Skeletal muscle satellite cell (primary cell): ENCODE measurements around the gene CCDC187.

ENCODE experiments used
- H3K27me3 ChIP-seq: 2 replicates; pipeline ENCODE4 v1.7.0; 2013; ENCODE audit warnings: low read length; ENCODE audit not compliant: control insufficient read depth, insufficient read depth
- H3K36me3 ChIP-seq: 2 replicates; pipeline ENCODE4 v1.7.0; 2013; ENCODE audit warnings: mild to moderate bottlenecking, control low read depth, low read length; ENCODE audit not compliant: insufficient read depth
- H3K4me1 ChIP-seq: 2 replicates; pipeline ENCODE4 v1.7.0; 2013; ENCODE audit warnings: low read length; ENCODE audit not compliant: control insufficient read depth, insufficient read depth
- H3K4me2 ChIP-seq: 2 replicates; pipeline ENCODE4 v1.7.0; 2013; ENCODE audit warnings: mild to moderate bottlenecking, low read length
- H3K4me3 ChIP-seq: 2 replicates; pipeline ENCODE4 v1.7.0; 2013; ENCODE audit warnings: low read length
- H3K9ac ChIP-seq: 2 replicates; pipeline ENCODE4 v1.7.0; 2013; ENCODE audit warnings: mild to moderate bottlenecking, low read depth, low read length, moderate library complexity
- H3K9me3 ChIP-seq: replicated peaks from 2 replicates; pipeline ENCODE4 v1.7.0; 2013; ENCODE audit warnings: mild to moderate bottlenecking, control low read depth, low read length

CCDC187 gene

GRCh38 chr9:136330406-136330990 lies 26.6 kb upstream of the CCDC187 start:
- Histone ChIP-seq H3K9me3 (no peaks in the 10 kb centered on the region), H3K4me1 (peaks cover 25% of the 10 kb centered on the region), H3K4me2 (peak overlapping the region; percentile 19), H3K27me3 (no peaks in the 10 kb centered on the region), H3K4me3 (no peak overlapping the region), H3K9ac (no peak overlapping the region), H3K36me3 (peaks cover 23% of the 10 kb centered on the region)

- H3K27me3 ChIP-seq = no peaks in the 10 kb centered on the region
- H3K9me3 ChIP-seq = no peaks in the 10 kb centered on the region
- H3K36me3 ChIP-seq = peaks cover 21% of the 10 kb centered on the region
- peak overlapping the region; percentile 81 for H3K4me3 ChIP-seq
- H3K4me2 ChIP-seq = peak overlapping the region; percentile 86
- H3K4me1 ChIP-seq = peaks cover 27% of the 10 kb centered on the region
- peak overlapping the region; percentile 85 for H3K9ac ChIP-seq
Measured at GRCh38 chr9:136329636-136330405, 25.9 kb upstream of the CCDC187 start.

GRCh38 chr9:136329211-136329627 lies 25.3 kb upstream of the CCDC187 start:
- Histone ChIP-seq H3K9me3 (no peaks in the 10 kb centered on the region), H3K4me1 (peaks cover 27% of the 10 kb centered on the region), H3K36me3 (peaks cover 18% of the 10 kb centered on the region), H3K4me2 (peak overlapping the region; percentile 86), H3K27me3 (no peaks in the 10 kb centered on the region), H3K9ac (peak overlapping the region; percentile 85), H3K4me3 (peak overlapping the region; percentile 81)

- Histone ChIP-seq H3K36me3 (peaks cover 14% of the 10 kb centered on the region), H3K9ac (peak overlapping the region; percentile 85), H3K4me3 (peak overlapping the region; percentile 81), H3K27me3 (no peaks in the 10 kb centered on the region), H3K4me1 (peaks cover 27% of the 10 kb centered on the region), H3K9me3 (no peaks in the 10 kb centered on the region), H3K4me2 (peak overlapping the region; percentile 86)
Measured at GRCh38 chr9:136328622-136329041, 24.7 kb upstream of the CCDC187 start.

- Histone ChIP-seq H3K9me3 (no peaks in the 10 kb centered on the region), H3K36me3 (peaks cover 14% of the 10 kb centered on the region), H3K9ac (peak overlapping the region; percentile 85), H3K4me1 (peaks cover 27% of the 10 kb centered on the region), H3K4me3 (peak overlapping the region; percentile 81), H3K4me2 (peak overlapping the region; percentile 86), H3K27me3 (no peaks in the 10 kb centered on the region)
Measured at GRCh38 chr9:136328011-136328621, 24.2 kb upstream of the CCDC187 start.

GRCh38 chr9:136327304-136327974 lies 23.5 kb upstream of the CCDC187 start, which contains the start of gene GPSM1:
TSS of gene GPSM1 (plus strand) at chr9:136327539. CDS start at chr9:136327696, 157 bp downstream.
- Histone ChIP-seq H3K9me3 (no peaks in the 10 kb centered on the region), H3K36me3 (peaks cover 11% of the 10 kb centered on the region), H3K4me2 (peak within 1 kb of the TSS; percentile 86), H3K27me3 (no peaks in the 10 kb centered on the region), H3K4me3 (peak within 1 kb of the TSS; percentile 81), H3K4me1 (peaks cover 27% of the 10 kb centered on the region), H3K9ac (peak within 1 kb of the TSS; percentile 85)

GRCh38 chr9:136326761-136327303 lies 22.9 kb upstream of the CCDC187 start:
- peak overlapping the region; percentile 76 for H3K9ac ChIP-seq
- H3K4me3 ChIP-seq = peak overlapping the region; percentile 40
- H3K4me1 ChIP-seq = peaks cover 27% of the 10 kb centered on the region
- H3K4me2 ChIP-seq = peak overlapping the region; percentile 86
- H3K27me3 ChIP-seq = no peaks in the 10 kb centered on the region
- peaks cover 6% of the 10 kb centered on the region for H3K36me3 ChIP-seq
- H3K9me3 ChIP-seq = no peaks in the 10 kb centered on the region

- Histone ChIP-seq H3K4me1 (peaks cover 27% of the 10 kb centered on the region), H3K36me3 (peaks cover 6% of the 10 kb centered on the region), H3K4me3 (peak overlapping the region; percentile 40), H3K4me2 (peak overlapping the region; percentile 86), H3K9me3 (no peaks in the 10 kb centered on the region), H3K9ac (peak overlapping the region; percentile 76), H3K27me3 (no peaks in the 10 kb centered on the region)
Measured at GRCh38 chr9:136326061-136326760, 22.3 kb upstream of the CCDC187 start.

GRCh38 chr9:136325358-136325757 lies 21.5 kb upstream of the CCDC187 start:
- H3K4me2 ChIP-seq = peak overlapping the region; percentile 86
- peaks cover under 1% of the 10 kb centered on the region for H3K36me3 ChIP-seq
- H3K4me3 ChIP-seq = no peak overlapping the region
- H3K9ac ChIP-seq = peak overlapping the region; percentile 76
- H3K27me3 ChIP-seq = no peaks in the 10 kb centered on the region
- H3K9me3 ChIP-seq = no peaks in the 10 kb centered on the region
- peaks cover 27% of the 10 kb centered on the region for H3K4me1 ChIP-seq

GRCh38 chr9:136324501-136325300 lies 20.8 kb upstream of the CCDC187 start:
- Histone ChIP-seq H3K27me3 (no peaks in the 10 kb centered on the region), H3K4me2 (no peak overlapping the region), H3K9ac (no peak overlapping the region), H3K4me1 (peaks cover 27% of the 10 kb centered on the region), H3K4me3 (no peak overlapping the region), H3K36me3 (no peaks in the 10 kb centered on the region), H3K9me3 (no peaks in the 10 kb centered on the region)
